ENCODE measurements around the gene CYP1A2. TPM values are rescaled to one million over a fixed set of nuclear protein-coding genes. Genes with fewer than 3 reads are reported as not detected.

The CYP1A2 gene
- total and polyA plus RNA-seq, 2 donors (not counting 1 experiment from before 2014, with no cell fraction given): not detected

DNA sequence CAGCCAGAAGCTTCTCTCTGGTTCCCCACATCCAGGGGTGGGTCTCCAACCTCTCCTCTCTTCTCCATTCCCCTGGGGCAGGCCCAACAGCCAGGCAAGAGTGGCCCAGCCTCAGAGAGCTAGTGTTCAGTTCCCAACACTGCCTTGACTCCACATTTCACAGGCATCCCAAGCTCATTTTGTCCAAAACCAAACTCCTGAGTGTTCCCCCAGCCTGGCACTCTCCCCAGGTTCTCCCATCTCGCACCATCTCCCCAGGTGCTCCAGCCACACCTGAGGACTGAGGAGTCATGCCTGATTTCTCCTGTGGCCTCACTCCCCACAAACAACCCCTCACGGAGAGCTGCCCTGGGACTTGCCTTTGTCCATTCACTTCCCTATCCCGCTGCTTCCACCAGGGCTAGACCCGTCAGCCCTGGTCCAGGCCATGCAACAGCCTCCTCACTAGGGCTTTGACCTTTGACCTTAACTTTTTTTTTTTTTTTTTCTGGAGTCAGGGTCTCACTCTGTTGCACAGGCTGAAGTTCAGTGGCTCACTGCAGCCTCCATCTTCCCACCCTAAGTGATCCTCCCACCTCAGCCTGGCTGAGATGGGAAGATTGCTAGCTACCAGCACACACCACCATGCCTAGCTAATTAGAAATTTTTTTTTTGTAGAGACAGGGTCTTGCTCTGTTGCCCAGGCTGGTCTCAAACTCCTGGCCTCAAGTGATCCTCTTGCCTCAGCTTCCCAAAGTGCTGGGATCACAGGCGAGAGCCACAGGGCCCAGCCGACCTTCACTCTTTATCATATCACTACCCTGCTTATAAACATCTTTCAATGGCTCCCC is 29.3 kb downstream of the CYP1A2 start:
- 33% methylated on average over 6 of the region's 6 CpGs for WGBS (ENCODE audit: insufficient coverage)
- ChIA-PET CTCF (interaction anchor here (0.7 to 37.1 kb wide), 11 partner anchors 2 to 676 kb away, joined by 3 to 2548 read pairs (median 5); partner anchors contain the start of genes CSK, LMAN1L and MPI), POLR2A (interaction anchor here (0.6 to 15.2 kb wide), 7 partner anchors 16 to 676 kb away, joined by 3 to 572 read pairs (median 3); partner anchors contain the start of gene SIN3A)
- Mint-ChIP-seq H3K9me3 (ENCODE audit: insufficient read depth) (no peaks in the 10 kb centered on the region), H3K27me3 (no peaks in the 10 kb centered on the region), H3K4me3 (peak overlapping the region; percentile 85), H3K4me1 (peaks cover 85% of the 10 kb centered on the region), H3K27ac (peak overlapping the region; percentile 98)
- Histone ChIP-seq H3K79me2 (ENCODE audit: control insufficient read depth, insufficient read depth, low read length) (peaks cover 65% of the 10 kb centered on the region), H2AFZ (ENCODE audit: insufficient read depth, low read depth, low read length, poor library complexity, severe bottlenecking) (no peak overlapping the region), H3K9ac (ENCODE audit: low read length) (peak overlapping the region; percentile 3), H4K20me1 (ENCODE audit: control insufficient read depth, insufficient read depth, low read length, poor library complexity, severe bottlenecking) (peaks cover 3% of the 10 kb centered on the region), H3K4me2 (replicated peaks; ENCODE audit: low read depth, low read length, poor library complexity, severe bottlenecking) (peak overlapping the region; percentile 74), H3K4me3 (ENCODE audit: control extremely low read depth in 1 of 5, extremely low read depth in 1 of 5, insufficient read depth in 1 of 5, low read depth in 2 of 5, low read length in 4 of 5) (peak overlapping the region in 3 of 5 experiments; percentile 9 to 25 (median 17)), H3K27me3 (replicated peaks in 1 of 4; ENCODE audit: control extremely low read depth in 1 of 4, control insufficient read depth in 3 of 4, insufficient read depth in 4 of 4, low read length in 3 of 4) (no peaks in the 10 kb centered on the region), H3K36me3 (replicated peaks in 1 of 2; ENCODE audit: control extremely low read depth in 1 of 2, control insufficient read depth in 1 of 2, extremely low read depth in 1 of 2, insufficient read depth in 2 of 2, low read length in 1 of 2) (no peaks in the 10 kb centered on the region), H3K27ac (ENCODE audit: low read length in 2 of 2) (peak overlapping the region; percentile 91 to 99), H3K4me1 (ENCODE audit: control insufficient read depth in 2 of 2, insufficient read depth in 2 of 2, low read length in 2 of 2) (peaks cover 84 to 87% of the 10 kb centered on the region in 2 donors), H3K9me3 (ENCODE audit: control extremely low read depth in 1 of 3, control insufficient read depth in 2 of 3, insufficient read depth in 1 of 3, low read length in 2 of 3) (peaks cover 0 to 6% (median 0%) of the 10 kb centered on the region in 3 donors)
- intact Hi-C loops (cut with micrococcal nuclease): loop anchor here (1.0 to 5.0 kb wide), 3 partner anchors 9 to 786 kb away; partner anchors contain the start of genes PML and STOML1
- no peak for TF ChIP-seq EZH2 (IDR thresholded peaks at IDR 0.05; ENCODE audit: borderline replicate concordance, insufficient read depth, low read depth, low read length, poor library complexity, severe bottlenecking)
- no peak for TF ChIP-seq CTCF (IDR thresholded peaks at IDR 0.05)
- DNase-seq: no peak
- peak; percentile 15 for ATAC-seq (ENCODE audit: low read depth)
